Left renal cortex interstitium (tissue), 4 donors: ENCODE results near the gene PRXL2A. TPM values are rescaled to one million over a fixed set of nuclear protein-coding genes. Genes with fewer than 3 reads are reported as not detected.
"Not testable (repeated sequence)": the region's sequence is repeated elsewhere in the genome, so short reads cannot be mapped to it uniquely, and the experiment has no call there.

Experiments used
- DNase-seq, 4 donors: peaks; one replicate each; pipeline ENCODE4 v3.0.0-alpha.2; 2013; ENCODE audit warnings: low read depth in 4 of 4, low spot score in 2 of 4, missing footprints in 1 of 4
- polyA plus RNA-seq, 4 donors: library from polyadenylated mRNA; unstranded; fragments of 120-200 nt; gene quantifications; one replicate each; pipeline ENCODE4 v1.2.1, GENCODE V29; 2013; ENCODE audit not compliant: insufficient read length in 4 of 4

Gene PRXL2A
- polyA plus RNA-seq, 4 donors: 110 to 132 (median 122) TPM

- DNase-seq: no peak
These were observed 64.8 kb downstream of the PRXL2A start for GRCh38 chr10:80473096-80473657.

GRCh38 chr10:80473692-80474596 lies 65.6 kb downstream of the PRXL2A start:
- DNase-seq: no peak

GRCh38 chr10:80474597-80474910 lies 66.2 kb downstream of the PRXL2A start:
- no peak for DNase-seq

- DNase-seq: no peak
These were observed 66.6 kb downstream of the PRXL2A start for GRCh38 chr10:80474941-80475340.

GRCh38 chr10:80475641-80476040 lies 67.3 kb downstream of the PRXL2A start:
- not testable (repeated sequence) for DNase-seq

- DNase-seq: no peak
These were observed 68.3 kb downstream of the PRXL2A start for GRCh38 chr10:80476685-80477084.

- DNase-seq: no peak
These were observed 69.5 kb downstream of the PRXL2A start for GRCh38 chr10:80477813-80478212.

- not testable (repeated sequence) for DNase-seq
These were observed 72.0 kb downstream of the PRXL2A start for GRCh38 chr10:80480373-80480772.

- DNase-seq: no peak
These were observed 72.5 kb downstream of the PRXL2A start for GRCh38 chr10:80480852-80481251.

- DNase-seq: no peak
These were observed 75.9 kb downstream of the PRXL2A start for GRCh38 chr10:80484243-80484642.

- DNase-seq: no peak
These were observed 76.3 kb downstream of the PRXL2A start for GRCh38 chr10:80484676-80485075.

GRCh38 chr10:80485076-80485945 lies 77.0 kb downstream of the PRXL2A start:
- DNase-seq: no peak

- DNase-seq: no peak
These were observed 77.8 kb downstream of the PRXL2A start for GRCh38 chr10:80485946-80486764.

Other genes with a start within 250 kb of the PRXL2A start
- 100 to 1,000 TPM; 119 to 153 (median 135) TPM for gene ANXA11, start 203.0 kb upstream of the PRXL2A start, polyA plus RNA-seq
- gene MAT1A, start 118.9 kb upstream of the PRXL2A start, polyA plus RNA-seq: 1 to 10 TPM in 1 of 4 donors, under 1 TPM in 3; 0.87 to 2.1 (median 0.94) TPM
- under 1 TPM in 2 of 4 donors, not detected in 2; 0.17 to 0.76 TPM for gene DYDC1, start 51.8 kb upstream of the PRXL2A start, polyA plus RNA-seq
- gene DYDC2, start 51.8 kb upstream of the PRXL2A start, polyA plus RNA-seq: 1 to 10 TPM; 1.4 to 2.7 (median 1.6) TPM
- 10 to 100 TPM; 78.7 to 98.0 (median 91.3) TPM for gene TSPAN14, start 45.8 kb downstream of the PRXL2A start, polyA plus RNA-seq
- gene SH2D4B, start 129.4 kb downstream of the PRXL2A start, polyA plus RNA-seq: under 1 TPM; 0.08 to 0.14 (median 0.11) TPM